ENCODE results near the gene ZNF740.

- TF ChIP-seq CTCF (IDR thresholded peaks at IDR 0.05; ENCODE audit: poor library complexity) = no peak
- TF ChIP-seq EZH2 (IDR thresholded peaks at IDR 0.05; ENCODE audit: borderline replicate concordance) = no peak
- TF ChIP-seq EZH2phosphoT487 (IDR thresholded peaks at IDR 0.05; ENCODE audit: low read depth, severe bottlenecking, unreplicated experiment) = no peak
These were observed 35.0 kb downstream of the ZNF740 start for GRCh38 chr12:53215497-53215896.

All from hepatocyte (in vitro differentiated cells).